ENCODE data around the gene SLC26A2.

Gene SLC26A2

GRCh38 chr5:149959406-149960236 is 937 bp upstream of the SLC26A2 start (continued):
- TF ChIP-seq PATZ1 (tag by site-specific recombination; IDR thresholded peaks at IDR 0.05) (0 out of 2 replicates have a peak, but pooled peaks have one; percentile 31), ZNF843 (tag by site-specific recombination; IDR thresholded peaks at IDR 0.05) (no peak), ZNF148 (tag by site-specific recombination; IDR thresholded peaks at IDR 0.05; ENCODE audit: borderline replicate concordance) (no peak), ZNF239 (tag by site-specific recombination; IDR thresholded peaks at IDR 0.05) (no peak)

- H3K36me3 ChIP-seq (ENCODE audit: control insufficient read depth in 2 of 2, insufficient read depth in 1 of 2, low read length in 2 of 2) = peaks cover 0 to 2% of the 10 kb centered on the region in 2 experiments; a peak in 1 of 3 replicates
- peak overlapping the region; percentile 72 for H3K4me3 ChIP-seq (ENCODE audit: low read depth, low read length)
- H3K4me1 ChIP-seq (ENCODE audit: control insufficient read depth, insufficient read depth, low read length) = peaks cover 7% of the 10 kb centered on the region; the same call in 1 of the 2 replicates
- ChIA-PET POLR2A (interaction anchor here (0.6 to 2.8 kb wide), 10 partner anchors 9 to 450 kb away, joined by 3 to 14 read pairs (median 4); partner anchors contain the start of genes HMGXB3 and TIGD6), CTCF (interaction anchor here (0.6 to 6.8 kb wide), 16 partner anchors 9 to 325 kb away, joined by 3 to 175 read pairs (median 5); no protein-coding TSS in a partner anchor)
- H3K27ac ChIP-seq (ENCODE audit: extremely low read depth, low read depth, low read length) = peak overlapping the region; percentile 54; the same call in 1 of the 2 replicates
- H3K9me3 ChIP-seq (ENCODE audit: control insufficient read depth, insufficient read depth, low read depth, low read length) = no peaks in the 10 kb centered on the region
- TF ChIP-seq ZNF785 (tag by site-specific recombination; IDR thresholded peaks at IDR 0.05) (no peak), ZNF223 (tag by site-specific recombination; IDR thresholded peaks at IDR 0.05) (0 out of 2 replicates have a peak, but pooled peaks have one; percentile 10), RBAK (tag by site-specific recombination; IDR thresholded peaks at IDR 0.05) (no peak), ZNF335 (tag by site-specific recombination; conservative IDR thresholded peaks at IDR 0.05) (peak; percentile 80; the same call in 1 of the 2 replicates), SCRT1 (tag by site-specific recombination; IDR thresholded peaks at IDR 0.05; ENCODE audit: borderline replicate concordance) (no peak)
Measured at GRCh38 chr5:149961186-149961685, 678 bp downstream of the SLC26A2 start.

GRCh38 chr5:149961957-149962409 is 1.4 kb downstream of the SLC26A2 start:
- POLR2A ChIA-PET = interaction anchor here (0.6 to 2.8 kb wide), 9 partner anchors 38 to 389 kb away, joined by 3 to 9 read pairs (median 4); partner anchors contain the start of genes HMGXB3 and TIGD6
- no peak overlapping the region for H3K4me3 ChIP-seq (ENCODE audit: low read depth, low read length)
- H3K4me1 ChIP-seq (ENCODE audit: control insufficient read depth, insufficient read depth, low read length) = peaks cover 3% of the 10 kb centered on the region; the same call in 1 of the 2 replicates
- no peaks in the 10 kb centered on the region for H3K9me3 ChIP-seq (ENCODE audit: control insufficient read depth, insufficient read depth, low read depth, low read length)
- no peak overlapping the region for H3K27ac ChIP-seq (ENCODE audit: extremely low read depth, low read depth, low read length)
- peaks cover 0 to 2% of the 10 kb centered on the region in 2 experiments; a peak in 1 of 3 replicates for H3K36me3 ChIP-seq (ENCODE audit: control insufficient read depth in 2 of 2, insufficient read depth in 1 of 2, low read length in 2 of 2)
- CTCF ChIA-PET = interaction anchor here (0.6 to 6.8 kb wide), 26 partner anchors 8 to 1557 kb away, joined by 3 to 175 read pairs (median 5); no protein-coding TSS in a partner anchor
- TF ChIP-seq IKZF3 (tag by site-specific recombination; IDR thresholded peaks at IDR 0.05) (peak; percentile 83), TSHZ1 (tag by site-specific recombination; IDR thresholded peaks at IDR 0.05; ENCODE audit: borderline replicate concordance) (no peak), ZFHX2 (tag by site-specific recombination; conservative IDR thresholded peaks at IDR 0.05) (no peak), ZNF140 (tag by site-specific recombination; IDR thresholded peaks at IDR 0.05) (no peak), ZNF785 (tag by site-specific recombination; IDR thresholded peaks at IDR 0.05) (no peak), ZNF362 (tag by site-specific recombination; IDR thresholded peaks at IDR 0.05) (peak; percentile 87), ZNF585B (tag by site-specific recombination; IDR thresholded peaks at IDR 0.05) (no peak), CTCF (tag by site-specific recombination; IDR thresholded peaks at IDR 0.05) (peak; percentile 39; the same call in 1 of the 2 replicates), ZNF654 (tag by site-specific recombination; IDR thresholded peaks at IDR 0.05; ENCODE audit: low read depth) (peak; percentile 57), ZNF121 (tag by site-specific recombination; IDR thresholded peaks at IDR 0.05) (no peak), ZBTB17 (tag by site-specific recombination; IDR thresholded peaks at IDR 0.05) (0 out of 2 replicates have a peak, but pooled peaks have one; percentile 27)

All from HEK293 (cell line).